Dermis blood vessel endothelial cell (primary cell): Measurements from ENCODE around the gene XPO6. TPM values are rescaled to one million over a fixed set of nuclear protein-coding genes. Genes with fewer than 3 reads are reported as not detected.

Experiments used
- DNase-seq: peaks from one replicate; pipeline ENCODE4 v3.0.0; 2010
- total RNA-seq: library from RNA; depleted of rRNA; stranded (reverse); fragments of >200 nt; gene quantifications from 2 replicates; pipeline ENCODE4 v1.2.3, GENCODE V29; 2014

Gene XPO6
- total RNA-seq, 1 donor from 2014 or later: 89.7 TPM

- DNase-seq: no peak
These were observed 3.6 kb downstream of the XPO6 start for GRCh38 chr16:28208131-28208530.

- no peak for DNase-seq
These were observed 4.4 kb downstream of the XPO6 start for GRCh38 chr16:28207399-28207798.

GRCh38 chr16:28205974-28206373, 5.8 kb downstream of the XPO6 start:
- DNase-seq: no peak

GRCh38 chr16:28205117-28205899, 6.5 kb downstream of the XPO6 start:
- no peak for DNase-seq

- DNase-seq: no peak
These were observed 7.1 kb downstream of the XPO6 start for GRCh38 chr16:28204622-28205021.

GRCh38 chr16:28204204-28204603, 7.6 kb downstream of the XPO6 start:
- no peak for DNase-seq

GRCh38 chr16:28202147-28202746, 9.5 kb downstream of the XPO6 start:
- peak; percentile 41 for DNase-seq

GRCh38 chr16:28200661-28201060, 11.1 kb downstream of the XPO6 start:
- DNase-seq: no peak

- no peak for DNase-seq
These were observed 15.3 kb downstream of the XPO6 start for GRCh38 chr16:28196387-28196987.

GRCh38 chr16:28195859-28196258, 15.9 kb downstream of the XPO6 start:
- no peak for DNase-seq

- DNase-seq: peak; percentile 59
These were observed 18.0 kb downstream of the XPO6 start for GRCh38 chr16:28193530-28194423.

GRCh38 chr16:28192806-28193529, 18.8 kb downstream of the XPO6 start:
- no peak for DNase-seq

- DNase-seq: no peak
These were observed 20.3 kb downstream of the XPO6 start for GRCh38 chr16:28191364-28191960.

- DNase-seq: no peak
These were observed 22.5 kb downstream of the XPO6 start for GRCh38 chr16:28189245-28189644.

- DNase-seq: no peak
These were observed 23.5 kb downstream of the XPO6 start for GRCh38 chr16:28188085-28188916.

- DNase-seq: no peak
These were observed 24.2 kb downstream of the XPO6 start for GRCh38 chr16:28187595-28188004.

GRCh38 chr16:28186752-28187151, 25.0 kb downstream of the XPO6 start:
- no peak for DNase-seq

GRCh38 chr16:28185696-28186095, 26.1 kb downstream of the XPO6 start:
- DNase-seq: no peak

- no peak for DNase-seq
These were observed 27.1 kb downstream of the XPO6 start for GRCh38 chr16:28184625-28185024.

GRCh38 chr16:28183930-28184329, 27.8 kb downstream of the XPO6 start:
- DNase-seq: no peak

GRCh38 chr16:28183484-28183883, 28.3 kb downstream of the XPO6 start:
- no peak for DNase-seq
